Thoracic aorta (tissue), 2 donors: ENCODE measurements around the gene LCAT. TPM values are rescaled to one million over a fixed set of nuclear protein-coding genes. Genes with fewer than 3 reads are reported as not detected.

Experiments used
- ATAC-seq: fragments of 150-250 bp; one replicate; pipeline ENCODE4 v1.8.0; 2017; ENCODE audit warnings: low read depth; ENCODE audit not compliant: insufficient number of reproducible peaks, low FRiP score
- DNase-seq: peaks from one replicate; pipeline ENCODE4 v3.0.0-alpha.2; 2020; ENCODE audit warnings: low spot score
- H3K27ac ChIP-seq, 2 donors: fragments of 200-600 bp; sonication (generic); 1 replicate in 1 of 2; 2 replicates in 1 of 2; pipeline ENCODE4 v1.5.1; 2016; ENCODE audit warnings: mild to moderate bottlenecking in 2 of 2, moderate library complexity in 2 of 2
- H3K27me3 ChIP-seq: fragments of 200-600 bp; sonication (generic); replicated peaks from 2 replicates; pipeline ENCODE4 v1.6.0; 2016; ENCODE audit warnings: mild to moderate bottlenecking; ENCODE audit not compliant: insufficient read depth
- H3K36me3 ChIP-seq: fragments of 200-600 bp; sonication (generic); one replicate; pipeline ENCODE4 v1.5.1; 2016
- H3K4me1 ChIP-seq, 2 donors: fragments of 200-600 bp; sonication (generic); 1 replicate in 1 of 2; 2 replicates in 1 of 2; pipeline versions ENCODE4 v1.5.1 to v1.6.0; 2016; ENCODE audit warnings: low read depth in 2 of 2, mild to moderate bottlenecking in 1 of 2; ENCODE audit not compliant: control insufficient read depth in 1 of 2
- H3K4me3 ChIP-seq: fragments of 200-600 bp; sonication (generic); 2 replicates; pipeline ENCODE4 v1.5.1; 2016; ENCODE audit warnings: mild to moderate bottlenecking
- H3K9me3 ChIP-seq: fragments of 200-600 bp; sonication (generic); 2 replicates; pipeline ENCODE4 v1.5.1; 2016
- total RNA-seq, 2 donors: library from RNA; depleted of rRNA; stranded (reverse); fragments of >200 nt; gene quantifications; one replicate each; pipeline versions ENCODE4 v1.1.0 to v1.2.3, GENCODE V29; 2016
- TF ChIP-seq, protein P1 (sequence below): fragments of 200-600 bp; sonication (generic); IDR thresholded peaks from one replicate; pipeline ENCODE4 v1.5.1; 2019; ENCODE audit warnings: antibody characterized with exemption

Gene LCAT
- total RNA-seq, 2 donors from 2014 or later: 28.1 to 46.6 TPM

DNA sequence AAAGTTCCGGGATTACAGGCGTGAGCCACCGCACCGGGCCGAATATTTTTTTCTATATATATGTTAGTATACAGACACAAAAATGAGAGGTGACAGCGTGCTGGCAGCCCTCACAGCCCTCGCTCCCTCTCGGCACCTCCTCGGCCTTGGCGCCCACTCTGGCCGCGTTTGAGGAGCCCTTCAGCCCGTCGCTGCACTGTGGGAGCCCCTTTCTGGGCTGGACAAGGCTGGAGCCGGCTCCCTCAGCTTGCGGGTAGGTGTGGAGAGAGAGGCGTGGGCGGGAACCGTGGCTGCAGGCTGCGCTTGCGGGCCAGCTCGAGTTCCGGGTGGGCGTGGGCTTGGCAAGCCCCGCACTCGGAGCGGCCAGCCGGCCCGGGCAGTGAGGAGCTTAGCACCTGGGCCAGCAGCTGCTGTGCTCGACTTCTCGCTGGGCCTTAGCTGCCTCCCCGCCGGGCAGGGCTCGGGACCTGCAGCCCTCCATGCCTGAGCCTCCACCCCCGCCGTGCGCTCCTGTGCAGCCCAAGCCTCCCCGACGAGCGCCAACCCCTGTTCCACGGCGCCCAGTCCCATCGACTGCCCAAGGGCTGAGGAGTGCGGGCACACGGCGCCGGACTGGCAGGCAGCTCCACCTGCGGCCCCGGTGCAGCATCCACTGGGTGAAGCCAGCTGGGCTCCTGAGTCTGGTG, 38.2 kb upstream of the LCAT start:
- TF ChIP-seq, protein P1, sequence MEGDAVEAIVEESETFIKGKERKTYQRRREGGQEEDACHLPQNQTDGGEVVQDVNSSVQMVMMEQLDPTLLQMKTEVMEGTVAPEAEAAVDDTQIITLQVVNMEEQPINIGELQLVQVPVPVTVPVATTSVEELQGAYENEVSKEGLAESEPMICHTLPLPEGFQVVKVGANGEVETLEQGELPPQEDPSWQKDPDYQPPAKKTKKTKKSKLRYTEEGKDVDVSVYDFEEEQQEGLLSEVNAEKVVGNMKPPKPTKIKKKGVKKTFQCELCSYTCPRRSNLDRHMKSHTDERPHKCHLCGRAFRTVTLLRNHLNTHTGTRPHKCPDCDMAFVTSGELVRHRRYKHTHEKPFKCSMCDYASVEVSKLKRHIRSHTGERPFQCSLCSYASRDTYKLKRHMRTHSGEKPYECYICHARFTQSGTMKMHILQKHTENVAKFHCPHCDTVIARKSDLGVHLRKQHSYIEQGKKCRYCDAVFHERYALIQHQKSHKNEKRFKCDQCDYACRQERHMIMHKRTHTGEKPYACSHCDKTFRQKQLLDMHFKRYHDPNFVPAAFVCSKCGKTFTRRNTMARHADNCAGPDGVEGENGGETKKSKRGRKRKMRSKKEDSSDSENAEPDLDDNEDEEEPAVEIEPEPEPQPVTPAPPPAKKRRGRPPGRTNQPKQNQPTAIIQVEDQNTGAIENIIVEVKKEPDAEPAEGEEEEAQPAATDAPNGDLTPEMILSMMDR: no peak
- DNase-seq: no peak
- H3K4me3 ChIP-seq: no peak overlapping the region
- H3K9me3 ChIP-seq: no peaks in the 10 kb centered on the region
- H3K4me1 ChIP-seq: no peaks in the 10 kb centered on the region
- H3K27me3 ChIP-seq: no peaks in the 10 kb centered on the region
- no peak overlapping the region for H3K27ac ChIP-seq
- no peaks in the 10 kb centered on the region for H3K36me3 ChIP-seq
- ATAC-seq: no peak

DNA sequence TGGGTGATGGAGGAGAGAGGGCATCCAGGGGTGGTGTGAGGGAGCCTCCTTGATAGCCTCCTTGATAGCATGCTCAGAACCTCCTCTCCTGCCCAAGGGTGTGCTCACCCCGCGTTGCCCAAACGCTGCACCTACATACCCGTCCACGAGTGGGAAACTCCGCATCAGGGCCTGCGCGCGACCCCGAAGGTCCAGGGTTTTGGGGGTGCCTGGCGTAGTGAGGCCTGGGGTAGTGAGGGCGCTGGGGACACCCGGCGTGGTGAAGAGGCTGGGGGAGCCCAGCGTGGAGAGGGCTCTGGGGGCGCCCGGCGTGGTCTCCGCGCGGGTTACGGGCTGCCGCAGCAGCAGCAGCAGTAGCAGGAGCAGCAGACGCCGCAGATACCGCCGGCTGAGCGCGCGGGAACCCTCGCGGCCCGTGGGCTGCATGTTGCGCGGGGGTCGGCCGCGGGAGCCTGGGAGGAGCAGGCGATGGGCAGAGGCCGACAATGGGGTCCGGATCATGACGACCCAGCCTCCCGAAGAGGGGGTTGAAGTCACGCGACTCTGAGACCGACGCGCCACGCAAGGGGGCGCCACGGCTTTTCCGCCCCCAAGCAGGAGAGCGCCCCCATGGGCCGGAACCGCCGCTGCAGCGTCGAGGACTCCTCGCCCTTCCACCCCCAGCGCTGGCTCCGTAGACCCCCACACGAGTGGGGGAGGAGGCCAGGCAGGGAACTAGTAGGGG, 36.2 kb upstream of the LCAT start, which contains the start of gene DPEP3:
DPEP3 (minus strand) TSS at position 545 of the 724 bp plus-strand sequence; CDS start at position 426, 119 bp downstream.
- ATAC-seq: no peak
- no peak within 1 kb of the TSS for H3K27ac ChIP-seq
- TF ChIP-seq, protein P1: no peak

DNA sequence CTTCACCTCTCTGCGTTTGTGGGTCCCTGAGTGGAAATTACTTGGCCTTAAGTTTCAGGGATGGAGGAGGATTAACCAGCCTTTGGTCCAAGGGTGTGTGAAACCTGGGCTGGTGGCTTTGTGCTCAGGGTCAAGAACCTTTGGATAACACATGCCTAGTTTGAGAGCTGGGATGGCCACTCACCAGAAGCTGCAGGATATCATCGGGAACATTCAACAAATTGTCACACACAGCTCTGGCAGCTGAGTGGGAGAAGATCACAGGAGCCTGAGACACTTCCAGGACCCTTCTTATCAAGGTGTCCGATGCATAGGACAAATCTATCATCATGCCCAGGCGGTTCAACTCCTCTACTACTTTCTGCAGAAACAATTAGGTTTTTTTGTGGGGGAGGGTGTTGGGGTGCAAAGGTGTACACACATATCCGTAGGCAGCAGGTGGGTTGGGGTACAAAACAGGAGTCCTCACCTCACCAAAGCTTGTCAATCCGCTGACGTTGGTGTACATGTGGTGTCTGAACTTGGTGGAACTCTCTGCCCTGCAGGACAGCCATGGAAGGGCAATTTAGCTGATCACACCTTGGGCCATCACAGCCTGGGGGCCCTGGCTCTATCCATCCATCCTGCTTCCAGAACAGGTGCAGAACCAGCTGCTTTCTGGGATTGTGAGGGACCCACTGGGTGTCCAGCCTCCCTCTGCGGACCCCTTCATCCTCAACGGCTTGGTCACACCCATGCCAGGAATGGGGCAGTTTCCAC, 33.7 kb upstream of the LCAT start:
- no peaks in the 10 kb centered on the region for H3K36me3 ChIP-seq
- TF ChIP-seq, protein P1: no peak
- no peak for ATAC-seq
- H3K4me1 ChIP-seq: no peaks in the 10 kb centered on the region
- H3K27ac ChIP-seq: no peak overlapping the region
- H3K9me3 ChIP-seq: no peaks in the 10 kb centered on the region
- no peak overlapping the region for H3K4me3 ChIP-seq
- H3K27me3 ChIP-seq: no peaks in the 10 kb centered on the region
- DNase-seq: no peak

More for the DNA sequence above, 36.2 kb upstream of the LCAT start, which contains the start of gene DPEP3:
- Histone ChIP-seq H3K4me3 (no peak within 1 kb of the TSS), H3K36me3 (no peaks in the 10 kb centered on the region), H3K9me3 (no peaks in the 10 kb centered on the region), H3K4me1 (no peaks in the 10 kb centered on the region), H3K27me3 (no peaks in the 10 kb centered on the region)
- no peak for DNase-seq

DNA sequence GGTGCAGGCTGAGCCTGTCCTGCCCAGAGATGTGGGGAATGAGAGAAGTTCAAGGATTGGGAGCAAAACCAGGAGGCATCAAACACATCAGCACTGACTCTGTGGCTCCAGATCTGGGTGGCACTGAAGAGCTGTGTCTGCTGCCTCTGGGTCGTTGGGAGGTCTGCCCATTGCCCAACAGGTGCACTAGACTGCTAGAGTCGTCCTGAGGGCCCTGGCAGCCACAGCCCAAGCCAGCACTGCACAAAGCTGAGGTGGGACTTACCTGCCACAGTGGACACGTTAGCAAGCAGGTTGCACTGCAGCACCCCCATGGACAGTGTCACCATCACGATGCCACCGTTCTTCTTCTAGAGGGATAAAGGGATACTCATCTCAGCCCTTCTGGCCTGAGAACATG, 33.1 kb upstream of the LCAT start:
- ATAC-seq (no peak), DNase-seq (no peak)
- TF ChIP-seq, protein P1: no peak
- Histone ChIP-seq H3K27me3 (no peaks in the 10 kb centered on the region), H3K4me1 (no peaks in the 10 kb centered on the region), H3K27ac (no peak overlapping the region), H3K9me3 (no peaks in the 10 kb centered on the region), H3K4me3 (no peak overlapping the region), H3K36me3 (no peaks in the 10 kb centered on the region)

DNA sequence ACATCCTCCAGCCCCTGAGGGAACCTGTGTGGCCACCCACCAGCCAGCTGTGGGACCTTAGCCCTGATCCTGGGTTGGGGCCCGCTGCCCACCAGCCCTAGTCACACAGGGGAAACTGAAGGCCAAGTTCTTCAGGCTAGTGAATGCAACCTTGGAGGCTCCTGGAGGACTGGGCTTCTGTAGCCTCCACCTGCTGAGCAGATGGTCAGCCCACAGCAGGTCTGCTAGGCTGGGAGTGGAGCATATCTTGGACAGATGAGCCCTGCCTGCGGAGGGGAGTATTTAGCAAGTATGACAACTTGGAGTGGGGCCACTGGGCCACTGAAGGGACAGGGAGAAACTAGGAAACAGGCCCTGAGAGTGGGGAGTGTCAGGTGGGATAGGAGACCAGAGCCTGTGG, 32.3 kb upstream of the LCAT start:
- no peak for ATAC-seq
- no peaks in the 10 kb centered on the region for H3K27me3 ChIP-seq

More for the DNA sequence above, 32.3 kb upstream of the LCAT start:
- H3K36me3 ChIP-seq: no peaks in the 10 kb centered on the region
- H3K4me3 ChIP-seq: no peak overlapping the region
- no peak for DNase-seq
- TF ChIP-seq, protein P1: no peak
- H3K27ac ChIP-seq: no peak overlapping the region
- H3K9me3 ChIP-seq: no peaks in the 10 kb centered on the region
- no peaks in the 10 kb centered on the region for H3K4me1 ChIP-seq
